GM20000 (cell line): ENCODE data around the gene CDKAL1.
"Not testable (repeated sequence)": the region's sequence is repeated elsewhere in the genome, so short reads cannot be mapped to it uniquely, and the experiment has no call there.

Source experiments
- DNase-seq: peaks from one replicate; pipeline ENCODE4 v3.0.0; 2012; ENCODE audit warnings: low spot score
- TF ChIP-seq, protein P1 (sequence below): IDR thresholded peaks from 2 replicates; pipeline ENCODE4 v1.5.1; 2012; ENCODE audit warnings: mild to moderate bottlenecking, control low read depth; ENCODE audit errors: extremely low read depth, missing control alignments

Gene CDKAL1

DNA sequence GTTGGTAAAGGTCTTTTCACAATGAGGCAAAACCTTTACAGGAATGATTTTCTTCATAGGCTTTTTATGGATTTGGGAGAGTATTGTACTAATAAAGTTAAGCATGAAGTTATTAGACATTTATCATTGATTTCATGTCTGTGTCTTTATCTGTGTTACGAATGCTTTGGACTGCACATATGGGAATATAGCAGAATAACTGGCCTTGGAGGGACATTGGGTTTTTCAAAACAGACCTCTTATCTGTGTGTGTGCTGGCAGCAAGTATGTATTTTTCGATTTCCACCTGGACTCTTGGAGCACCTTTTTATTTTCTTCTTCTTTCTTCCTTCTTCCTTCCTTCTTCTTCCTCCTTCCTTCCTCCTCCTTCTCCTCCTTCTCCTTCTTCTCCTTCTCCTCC lies 74.6 kb downstream of the CDKAL1 start:
- DNase-seq: no peak
- TF ChIP-seq, protein P1, sequence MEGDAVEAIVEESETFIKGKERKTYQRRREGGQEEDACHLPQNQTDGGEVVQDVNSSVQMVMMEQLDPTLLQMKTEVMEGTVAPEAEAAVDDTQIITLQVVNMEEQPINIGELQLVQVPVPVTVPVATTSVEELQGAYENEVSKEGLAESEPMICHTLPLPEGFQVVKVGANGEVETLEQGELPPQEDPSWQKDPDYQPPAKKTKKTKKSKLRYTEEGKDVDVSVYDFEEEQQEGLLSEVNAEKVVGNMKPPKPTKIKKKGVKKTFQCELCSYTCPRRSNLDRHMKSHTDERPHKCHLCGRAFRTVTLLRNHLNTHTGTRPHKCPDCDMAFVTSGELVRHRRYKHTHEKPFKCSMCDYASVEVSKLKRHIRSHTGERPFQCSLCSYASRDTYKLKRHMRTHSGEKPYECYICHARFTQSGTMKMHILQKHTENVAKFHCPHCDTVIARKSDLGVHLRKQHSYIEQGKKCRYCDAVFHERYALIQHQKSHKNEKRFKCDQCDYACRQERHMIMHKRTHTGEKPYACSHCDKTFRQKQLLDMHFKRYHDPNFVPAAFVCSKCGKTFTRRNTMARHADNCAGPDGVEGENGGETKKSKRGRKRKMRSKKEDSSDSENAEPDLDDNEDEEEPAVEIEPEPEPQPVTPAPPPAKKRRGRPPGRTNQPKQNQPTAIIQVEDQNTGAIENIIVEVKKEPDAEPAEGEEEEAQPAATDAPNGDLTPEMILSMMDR: no peak

DNA sequence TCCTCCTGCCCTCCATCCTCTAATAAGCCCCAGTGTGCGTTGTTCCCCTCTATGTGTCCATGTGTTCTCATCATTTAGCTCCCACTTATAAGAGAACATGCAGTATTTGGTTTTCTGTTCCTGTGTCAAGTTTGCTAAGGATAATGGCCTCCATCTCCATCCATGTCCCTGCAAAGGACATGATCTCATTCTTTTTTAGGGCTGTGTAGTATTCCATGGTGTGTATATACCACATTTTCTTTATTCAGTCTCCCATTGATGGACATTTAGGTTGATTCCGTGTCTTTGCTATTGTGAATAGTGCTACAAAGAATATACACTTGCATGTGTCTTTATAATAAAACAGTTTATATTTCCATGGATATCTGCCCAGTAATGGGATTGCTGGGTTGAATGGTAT lies 75.7 kb downstream of the CDKAL1 start:
- DNase-seq: not testable (repeated sequence)

DNA sequence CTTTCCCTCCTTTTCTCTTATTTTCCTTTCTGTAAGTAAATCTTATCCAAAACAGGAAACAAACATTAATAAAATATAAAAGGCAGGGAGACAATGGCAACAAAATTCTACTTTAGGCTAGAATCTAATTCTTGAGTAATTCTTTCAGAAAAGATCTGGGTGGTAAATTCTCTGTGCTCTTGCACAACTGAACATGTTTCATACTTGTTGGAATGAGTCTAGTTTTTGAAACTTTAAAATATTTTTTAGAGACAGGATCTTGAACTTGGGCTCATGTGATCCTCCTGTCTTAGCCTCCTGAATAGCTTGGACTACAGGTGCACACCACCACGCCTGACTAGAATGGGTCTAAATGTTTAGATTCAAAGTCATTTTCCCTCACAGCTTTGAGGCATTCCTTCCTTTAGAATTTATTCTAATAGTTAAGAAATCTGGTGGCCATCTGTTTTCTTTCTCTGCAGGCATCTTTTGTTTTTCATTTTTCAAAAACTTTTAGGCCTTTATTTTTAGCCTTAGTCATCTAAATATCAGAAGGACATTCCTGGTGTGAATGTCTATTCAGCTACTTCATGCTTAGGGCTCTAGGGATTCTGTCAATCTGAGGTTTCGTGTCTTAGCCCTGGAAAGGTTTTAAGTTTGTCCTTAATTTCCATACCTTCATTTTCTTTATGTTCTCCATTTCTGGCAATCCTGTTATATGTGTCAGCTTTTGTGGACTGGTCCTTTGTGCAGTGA lies 76.5 kb downstream of the CDKAL1 start:
- TF ChIP-seq, protein P1: no peak
- no peak for DNase-seq

DNA sequence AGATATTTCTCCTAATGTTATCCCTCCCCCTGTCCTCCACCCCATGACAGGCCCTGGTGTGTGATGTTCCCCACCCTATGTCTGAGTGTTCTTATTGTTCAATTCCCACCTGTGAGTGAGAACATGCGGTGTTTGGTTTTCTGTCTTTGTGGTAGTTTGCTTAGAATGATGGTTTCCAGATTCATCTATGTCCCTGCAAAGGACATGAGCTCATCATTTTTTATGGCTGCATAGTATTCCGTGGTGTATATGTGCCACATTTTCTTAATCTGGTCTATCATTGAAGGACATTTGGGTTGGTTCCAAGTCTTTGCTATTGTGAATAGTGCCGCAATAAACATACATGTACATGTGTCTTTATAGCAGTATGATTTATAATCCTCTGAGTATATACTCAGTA lies 83.3 kb downstream of the CDKAL1 start:
- not testable (repeated sequence) for DNase-seq

DNA sequence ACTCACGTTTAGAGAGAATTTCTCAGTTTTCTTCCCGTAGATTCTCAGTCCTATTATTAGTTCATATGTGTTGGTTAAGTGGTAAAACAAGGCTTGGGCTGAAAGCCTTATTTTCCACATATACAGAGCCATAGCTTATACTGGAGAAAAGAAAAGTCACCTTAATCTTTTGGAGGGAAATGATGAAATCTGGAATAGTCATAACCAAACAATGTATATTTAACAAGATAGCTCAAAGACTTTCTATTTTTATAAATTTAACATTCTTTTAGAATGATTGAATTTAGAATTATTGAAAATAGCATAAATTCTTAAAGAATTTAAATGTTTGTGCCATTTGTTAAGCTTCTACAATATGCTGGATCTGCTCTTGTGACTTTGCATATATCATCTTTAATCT lies 85.8 kb downstream of the CDKAL1 start:
- TF ChIP-seq, protein P1: no peak
- no peak for DNase-seq

DNA sequence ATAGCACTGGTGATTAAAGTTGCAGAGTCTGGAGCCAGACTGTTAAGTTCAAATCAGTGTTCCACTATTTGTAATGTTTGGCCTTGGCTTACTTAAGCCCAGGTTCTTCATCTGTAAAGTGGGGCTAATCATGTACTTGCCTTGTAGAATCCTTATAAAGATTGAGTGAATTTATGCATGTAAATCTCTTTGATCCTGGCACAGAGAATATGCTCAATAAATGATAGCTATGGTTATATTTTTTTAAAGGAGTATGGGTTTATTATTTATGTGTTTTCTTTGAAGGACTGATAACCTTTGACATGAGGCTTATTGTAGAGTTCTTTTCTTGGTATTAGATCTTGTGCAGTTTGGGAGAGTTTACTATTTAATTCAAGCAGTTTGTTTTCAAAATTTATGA lies 89.5 kb downstream of the CDKAL1 start:
- TF ChIP-seq, protein P1: no peak
- DNase-seq: no peak

DNA sequence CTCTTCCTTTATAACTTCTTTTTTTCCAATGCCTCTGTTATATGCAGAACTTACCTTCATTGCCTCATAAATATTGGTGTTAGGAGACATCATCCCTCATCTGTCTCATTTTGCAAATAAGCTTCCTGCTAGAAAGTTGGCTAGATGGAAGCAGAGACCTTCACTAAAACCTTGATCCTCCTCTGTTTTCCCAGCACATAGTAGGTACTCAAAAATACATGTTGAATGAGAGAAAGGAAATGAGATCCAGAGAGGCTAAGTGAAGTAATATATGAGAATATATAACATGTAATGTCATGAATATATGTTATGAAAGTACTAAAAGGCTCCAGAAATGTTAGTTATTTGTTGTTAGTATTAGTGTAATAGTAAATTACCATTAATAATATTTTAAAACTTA lies 91.9 kb downstream of the CDKAL1 start:
- TF ChIP-seq, protein P1: no peak
- no peak for DNase-seq

DNA sequence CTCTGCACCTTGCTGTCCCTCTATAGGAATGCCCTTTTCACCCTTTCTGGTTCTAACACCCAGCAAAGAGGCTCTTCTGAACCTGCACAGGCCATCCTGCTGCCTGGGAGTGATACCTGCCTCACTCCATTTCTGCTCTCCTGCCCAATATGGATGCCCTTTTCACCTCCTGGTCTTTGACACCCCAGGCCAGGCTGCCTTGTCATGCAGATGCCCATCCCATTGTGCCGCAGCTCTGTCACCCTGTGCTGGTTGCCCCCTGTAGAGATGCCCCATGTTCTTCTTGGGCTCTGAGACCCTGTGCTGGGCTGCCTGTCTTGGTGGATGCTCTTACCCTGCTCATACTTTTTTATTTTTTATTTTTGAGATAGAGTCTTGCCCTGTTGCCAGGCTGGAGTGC lies 95.3 kb downstream of the CDKAL1 start:
- DNase-seq: no peak
- TF ChIP-seq, protein P1: no peak
